ENCODE results near the gene LAMP1.
"Not testable (repeated sequence)": the region's sequence is repeated elsewhere in the genome, so short reads cannot be mapped to it uniquely, and the experiment has no call there.

Gene LAMP1

GRCh38 chr13:113296823-113297369, at the start of gene LAMP1:
TSS of gene LAMP1 (plus strand) at chr13:113297239. CDS start at chr13:113297435, 196 bp downstream.
- H3K4me3 ChIP-seq (ENCODE audit: low read depth in 1 of 2, low read length in 1 of 2), result peak within 1 kb of the TSS; percentile 78 to 80
- peak within 1 kb of the TSS; percentile 93 for H3K27ac ChIP-seq
- no peaks in the 10 kb centered on the region for H3K36me3 ChIP-seq
- no peaks in the 10 kb centered on the region for H3K9me3 ChIP-seq
- TF ChIP-seq CTCF (IDR thresholded peaks at IDR 0.05), result peak; percentile 45
- peaks cover 22% of the 10 kb centered on the region for H3K27me3 ChIP-seq
- H3K4me1 ChIP-seq (ENCODE audit: control insufficient read depth in 1 of 2, insufficient read depth in 1 of 2, low read depth in 1 of 2, low read length in 1 of 2), result peaks cover 33% of the 10 kb centered on the region in 2 experiments

GRCh38 chr13:113252516-113253095, 44.4 kb upstream of the LAMP1 start:
- H3K4me3 ChIP-seq (ENCODE audit: low read depth in 1 of 2, low read length in 1 of 2), result no peak overlapping the region
- no peaks in the 10 kb centered on the region for H3K27me3 ChIP-seq
- H3K36me3 ChIP-seq, result peaks cover 87% of the 10 kb centered on the region
- TF ChIP-seq CTCF (IDR thresholded peaks at IDR 0.05), result no peak
- H3K9me3 ChIP-seq, result no peaks in the 10 kb centered on the region
- H3K4me1 ChIP-seq (ENCODE audit: control insufficient read depth in 1 of 2, insufficient read depth in 1 of 2, low read depth in 1 of 2, low read length in 1 of 2), result no peaks in the 10 kb centered on the region
- no peak overlapping the region for H3K27ac ChIP-seq

- H3K27ac ChIP-seq; H3K4me1 ChIP-seq (ENCODE audit: control insufficient read depth in 1 of 2, insufficient read depth in 1 of 2, low read depth in 1 of 2, low read length in 1 of 2); H3K27me3 ChIP-seq; H3K4me3 ChIP-seq (ENCODE audit: low read depth in 1 of 2, low read length in 1 of 2); H3K9me3 ChIP-seq: not testable (repeated sequence)
- H3K36me3 ChIP-seq, result peaks cover 62% of the 10 kb centered on the region
These were observed 39.1 kb upstream of the LAMP1 start for GRCh38 chr13:113257908-113258307.

GRCh38 chr13:113258321-113259054, 38.6 kb upstream of the LAMP1 start:
- no peaks in the 10 kb centered on the region for H3K4me1 ChIP-seq (ENCODE audit: control insufficient read depth in 1 of 2, insufficient read depth in 1 of 2, low read depth in 1 of 2, low read length in 1 of 2)
- no peaks in the 10 kb centered on the region for H3K27me3 ChIP-seq
- H3K4me3 ChIP-seq (ENCODE audit: low read depth in 1 of 2, low read length in 1 of 2), result no peak overlapping the region
- H3K27ac ChIP-seq, result no peak overlapping the region
- no peaks in the 10 kb centered on the region for H3K9me3 ChIP-seq
- H3K36me3 ChIP-seq, result peaks cover 64% of the 10 kb centered on the region
- no peak for TF ChIP-seq CTCF (IDR thresholded peaks at IDR 0.05)

GRCh38 chr13:113260996-113261395, 36.0 kb upstream of the LAMP1 start:
- no peak for TF ChIP-seq CTCF (IDR thresholded peaks at IDR 0.05)
- Histone ChIP-seq H3K36me3 (peaks cover 50% of the 10 kb centered on the region), H3K4me3 (ENCODE audit: low read depth in 1 of 2, low read length in 1 of 2) (no peak overlapping the region), H3K27ac (no peak overlapping the region), H3K4me1 (ENCODE audit: control insufficient read depth in 1 of 2, insufficient read depth in 1 of 2, low read depth in 1 of 2, low read length in 1 of 2) (no peaks in the 10 kb centered on the region), H3K27me3 (no peaks in the 10 kb centered on the region), H3K9me3 (no peaks in the 10 kb centered on the region)

- peaks cover 37% of the 10 kb centered on the region for H3K36me3 ChIP-seq
- H3K27ac ChIP-seq; H3K4me3 ChIP-seq (ENCODE audit: low read depth in 1 of 2, low read length in 1 of 2): not testable (repeated sequence)
These were observed 34.0 kb upstream of the LAMP1 start for GRCh38 chr13:113263016-113263415.

More at GRCh38 chr13:113263016-113263415, 34.0 kb upstream of the LAMP1 start:
- H3K27me3 ChIP-seq; H3K9me3 ChIP-seq; H3K4me1 ChIP-seq (ENCODE audit: control insufficient read depth in 1 of 2, insufficient read depth in 1 of 2, low read depth in 1 of 2, low read length in 1 of 2): not testable (repeated sequence)
